ENCODE measurements around the gene CALM1. TPM values are rescaled to one million over a fixed set of nuclear protein-coding genes. Genes with fewer than 3 reads are reported as not detected.

Gene CALM1
- total RNA-seq, 3 donors from 2014 or later (not counting 1 experiment from before 2014, with no cell fraction given): 868 to 1,074 (median 907) TPM

DNA sequence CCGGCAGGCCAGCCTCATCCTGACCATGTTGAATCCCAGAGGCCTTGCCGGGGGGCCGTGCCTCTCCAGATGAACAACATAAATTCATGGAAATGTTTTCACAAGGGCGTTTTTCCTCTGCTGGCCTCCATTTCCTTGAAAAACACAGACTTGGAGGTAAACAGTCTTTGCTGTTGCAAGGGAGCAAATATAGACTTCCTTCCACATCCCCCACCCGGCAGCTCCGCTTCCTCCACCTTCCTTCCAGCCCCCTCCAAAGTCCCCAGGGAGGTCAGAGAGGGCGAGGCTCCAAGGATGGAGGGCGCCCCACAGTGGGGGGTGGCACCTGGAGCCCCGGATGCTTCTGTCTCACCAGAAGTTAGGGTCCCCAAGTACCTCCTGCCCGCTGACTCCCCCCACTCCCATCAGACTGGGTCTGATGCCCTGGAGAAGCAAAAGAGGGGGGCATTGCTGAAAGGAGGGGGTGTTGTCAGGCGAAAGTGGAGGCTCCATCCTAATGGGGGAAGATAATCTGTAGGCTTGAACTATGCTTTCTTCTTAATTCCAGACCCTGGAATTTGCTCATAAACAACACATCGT, 31.1 kb downstream of the CALM1 start:
- no peaks in the 10 kb centered on the region for H3K36me3 Mint-ChIP-seq
- intact Hi-C loops (cut with micrococcal nuclease): no loop called here
- no peaks in the 10 kb centered on the region for H3K27me3 ChIP-seq (ENCODE audit: control insufficient read depth, insufficient read depth, low read length)
- no peak overlapping the region for H3K4me3 ChIP-seq (ENCODE audit: low read length)
- no peaks in the 10 kb centered on the region for H3K27me3 Mint-ChIP-seq (ENCODE audit: low read depth in 2 of 2)
- no peaks in the 10 kb centered on the region for H3K9me3 Mint-ChIP-seq
- no peaks in the 10 kb centered on the region for H3K36me3 ChIP-seq (ENCODE audit: control insufficient read depth, insufficient read depth, low read length)
- TF ChIP-seq, protein P1, sequence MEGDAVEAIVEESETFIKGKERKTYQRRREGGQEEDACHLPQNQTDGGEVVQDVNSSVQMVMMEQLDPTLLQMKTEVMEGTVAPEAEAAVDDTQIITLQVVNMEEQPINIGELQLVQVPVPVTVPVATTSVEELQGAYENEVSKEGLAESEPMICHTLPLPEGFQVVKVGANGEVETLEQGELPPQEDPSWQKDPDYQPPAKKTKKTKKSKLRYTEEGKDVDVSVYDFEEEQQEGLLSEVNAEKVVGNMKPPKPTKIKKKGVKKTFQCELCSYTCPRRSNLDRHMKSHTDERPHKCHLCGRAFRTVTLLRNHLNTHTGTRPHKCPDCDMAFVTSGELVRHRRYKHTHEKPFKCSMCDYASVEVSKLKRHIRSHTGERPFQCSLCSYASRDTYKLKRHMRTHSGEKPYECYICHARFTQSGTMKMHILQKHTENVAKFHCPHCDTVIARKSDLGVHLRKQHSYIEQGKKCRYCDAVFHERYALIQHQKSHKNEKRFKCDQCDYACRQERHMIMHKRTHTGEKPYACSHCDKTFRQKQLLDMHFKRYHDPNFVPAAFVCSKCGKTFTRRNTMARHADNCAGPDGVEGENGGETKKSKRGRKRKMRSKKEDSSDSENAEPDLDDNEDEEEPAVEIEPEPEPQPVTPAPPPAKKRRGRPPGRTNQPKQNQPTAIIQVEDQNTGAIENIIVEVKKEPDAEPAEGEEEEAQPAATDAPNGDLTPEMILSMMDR (IDR thresholded peaks at IDR 0.05): no peak
- H3K27ac ChIP-seq (ENCODE audit: low read length): no peak overlapping the region
- no peaks in the 10 kb centered on the region for H3K4me1 ChIP-seq (ENCODE audit: control insufficient read depth, insufficient read depth, low read length)
- no peak overlapping the region for H3K27ac Mint-ChIP-seq
- H3K4me1 Mint-ChIP-seq: no peaks in the 10 kb centered on the region
- no peak for DNase-seq
- WGBS (ENCODE audit: insufficient coverage): 61% methylated on average over 10 of the region's 12 CpGs
- no peak for ATAC-seq
- no peaks in the 10 kb centered on the region for H3K9me3 ChIP-seq (ENCODE audit: control insufficient read depth, insufficient read depth, low read length)
- H3K4me3 Mint-ChIP-seq: no peak overlapping the region

DNA sequence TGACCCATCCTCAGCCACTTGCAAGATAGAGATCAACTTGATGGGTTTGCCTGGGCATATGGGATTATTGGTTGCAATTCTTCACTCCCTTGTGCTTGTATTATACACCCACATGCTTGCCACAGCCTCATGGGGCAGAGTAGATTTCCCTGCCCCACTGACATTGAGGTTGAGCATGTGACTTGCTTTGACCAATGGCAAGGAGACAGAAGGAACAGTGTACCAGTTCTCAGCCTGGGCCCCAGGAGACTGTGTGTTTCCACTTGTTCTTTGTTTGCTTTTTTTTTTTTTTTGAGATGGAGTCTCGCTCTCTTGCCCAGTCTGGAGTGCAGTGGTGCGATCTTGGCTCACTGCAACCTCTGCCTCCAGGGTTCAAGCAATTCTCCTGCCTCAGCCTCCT, 31.8 kb downstream of the CALM1 start:
- no peak overlapping the region for H3K27ac Mint-ChIP-seq
- WGBS (ENCODE audit: insufficient coverage): 67% methylated on average over 2 of the region's 2 CpGs
- Histone ChIP-seq H3K4me3 (ENCODE audit: low read length) (no peak overlapping the region), H3K4me1 (ENCODE audit: control insufficient read depth, insufficient read depth, low read length) (no peaks in the 10 kb centered on the region), H3K9me3 (ENCODE audit: control insufficient read depth, insufficient read depth, low read length) (no peaks in the 10 kb centered on the region), H3K36me3 (ENCODE audit: control insufficient read depth, insufficient read depth, low read length) (no peaks in the 10 kb centered on the region), H3K27me3 (ENCODE audit: control insufficient read depth, insufficient read depth, low read length) (no peaks in the 10 kb centered on the region), H3K27ac (ENCODE audit: low read length) (no peak overlapping the region)
- intact Hi-C loops (cut with micrococcal nuclease): no loop called here
- H3K27me3 Mint-ChIP-seq (ENCODE audit: low read depth in 2 of 2): no peaks in the 10 kb centered on the region
- H3K4me1 Mint-ChIP-seq: no peaks in the 10 kb centered on the region
- H3K9me3 Mint-ChIP-seq: no peaks in the 10 kb centered on the region
- TF ChIP-seq, protein P1 (IDR thresholded peaks at IDR 0.05): no peak
- H3K4me3 Mint-ChIP-seq: no peak overlapping the region
- DNase-seq (no peak), ATAC-seq (peak in 2 of 3 donors; percentile 38 to 40)
- no peaks in the 10 kb centered on the region for H3K36me3 Mint-ChIP-seq

DNA sequence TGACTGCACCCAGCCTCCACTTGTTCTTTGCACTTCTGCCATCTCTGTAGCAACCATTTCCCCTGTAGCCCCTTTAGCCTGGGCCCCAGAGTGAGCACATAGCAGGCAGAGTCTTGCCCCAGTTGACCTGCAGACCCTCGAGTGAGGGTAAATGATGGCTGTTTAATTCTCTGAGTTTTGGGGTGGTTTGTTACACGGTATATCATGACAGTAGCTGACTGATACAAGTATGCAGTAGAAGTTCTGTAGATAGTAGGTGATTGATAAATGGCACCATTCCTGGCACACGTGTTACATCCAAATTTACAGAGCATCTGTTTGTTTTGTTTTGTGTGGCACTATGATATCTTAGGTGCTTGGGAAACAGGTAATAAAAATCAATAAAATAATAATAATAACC, 32.4 kb downstream of the CALM1 start:
- ATAC-seq (no peak), DNase-seq (no peak)
- Mint-ChIP-seq H3K27me3 (ENCODE audit: low read depth in 2 of 2) (no peaks in the 10 kb centered on the region), H3K27ac (no peak overlapping the region), H3K9me3 (no peaks in the 10 kb centered on the region), H3K4me3 (no peak overlapping the region), H3K4me1 (no peaks in the 10 kb centered on the region), H3K36me3 (no peaks in the 10 kb centered on the region)
- WGBS (ENCODE audit: insufficient coverage): 88% methylated on average over 2 of the region's 3 CpGs
- Histone ChIP-seq H3K4me1 (ENCODE audit: control insufficient read depth, insufficient read depth, low read length) (no peaks in the 10 kb centered on the region), H3K9me3 (ENCODE audit: control insufficient read depth, insufficient read depth, low read length) (no peaks in the 10 kb centered on the region), H3K4me3 (ENCODE audit: low read length) (no peak overlapping the region), H3K36me3 (ENCODE audit: control insufficient read depth, insufficient read depth, low read length) (no peaks in the 10 kb centered on the region), H3K27me3 (ENCODE audit: control insufficient read depth, insufficient read depth, low read length) (no peaks in the 10 kb centered on the region), H3K27ac (ENCODE audit: low read length) (no peak overlapping the region)
- TF ChIP-seq, protein P1 (IDR thresholded peaks at IDR 0.05): no peak
- intact Hi-C loops (cut with micrococcal nuclease): no loop called here

DNA sequence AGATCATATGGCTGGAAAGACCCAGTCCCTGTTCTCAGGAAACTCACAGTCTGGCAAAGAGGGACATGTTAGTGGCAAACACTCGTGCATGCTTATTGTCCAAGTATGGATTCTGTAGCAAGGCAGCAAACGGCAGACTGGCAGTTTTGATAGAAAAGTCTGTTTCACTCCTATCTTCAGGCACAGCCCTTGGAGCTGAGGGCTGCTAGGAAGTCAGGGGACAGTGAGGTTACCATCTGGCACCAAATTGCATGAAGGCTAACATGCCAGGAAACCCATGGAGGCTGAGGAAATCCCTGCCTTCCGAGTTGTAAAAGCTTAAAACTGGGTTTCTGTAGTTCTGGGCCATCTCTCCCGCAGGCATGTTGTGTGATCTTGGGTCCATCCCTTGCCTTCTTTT, 32.9 kb downstream of the CALM1 start:
- Histone ChIP-seq H3K4me3 (ENCODE audit: low read length) (no peak overlapping the region), H3K27ac (ENCODE audit: low read length) (no peak overlapping the region), H3K36me3 (ENCODE audit: control insufficient read depth, insufficient read depth, low read length) (no peaks in the 10 kb centered on the region), H3K9me3 (ENCODE audit: control insufficient read depth, insufficient read depth, low read length) (no peaks in the 10 kb centered on the region), H3K4me1 (ENCODE audit: control insufficient read depth, insufficient read depth, low read length) (no peaks in the 10 kb centered on the region), H3K27me3 (ENCODE audit: control insufficient read depth, insufficient read depth, low read length) (no peaks in the 10 kb centered on the region)
- WGBS (ENCODE audit: insufficient coverage): 78% methylated on average over 4 of the region's 4 CpGs
- TF ChIP-seq, protein P1 (IDR thresholded peaks at IDR 0.05): no peak
- Mint-ChIP-seq H3K27ac (no peak overlapping the region), H3K4me3 (no peak overlapping the region), H3K36me3 (no peaks in the 10 kb centered on the region), H3K4me1 (no peaks in the 10 kb centered on the region), H3K9me3 (no peaks in the 10 kb centered on the region), H3K27me3 (ENCODE audit: low read depth in 2 of 2) (no peaks in the 10 kb centered on the region)
- no peak for ATAC-seq
- DNase-seq: no peak
- intact Hi-C loops (cut with micrococcal nuclease): no loop called here

Data from natural killer cell (primary cell).